GM10266 (cell line): ENCODE measurements around the gene CADM2.

Experiments
- DNase-seq: peaks from one replicate; pipeline ENCODE4 v3.0.0; 2012; ENCODE audit errors: extremely low spot score
- CTCF ChIP-seq: IDR thresholded peaks from 2 replicates; pipeline ENCODE4 v1.5.1; 2012; ENCODE audit warnings: mild to moderate bottlenecking, low read depth; ENCODE audit not compliant: control insufficient read depth, insufficient read depth; ENCODE audit errors: missing control alignments

The CADM2 gene

GRCh38 chr3:85846940-85847339 is 888.2 kb downstream of the CADM2 start:
- TF ChIP-seq CTCF = no peak
- DNase-seq = no peak

- no peak for DNase-seq
- no peak for TF ChIP-seq CTCF
These were observed 892.3 kb downstream of the CADM2 start for GRCh38 chr3:85851071-85851470.

- no peak for DNase-seq
- TF ChIP-seq CTCF = no peak
These were observed 895.0 kb downstream of the CADM2 start for GRCh38 chr3:85853805-85854204.

- TF ChIP-seq CTCF = no peak
These were observed 904.2 kb downstream of the CADM2 start for GRCh38 chr3:85862893-85863455.

GRCh38 chr3:85864896-85865295 is 906.1 kb downstream of the CADM2 start:
- DNase-seq = no peak
- TF ChIP-seq CTCF = no peak

More at GRCh38 chr3:85862893-85863455, 904.2 kb downstream of the CADM2 start:
- DNase-seq = no peak

GRCh38 chr3:85867072-85867471 is 908.3 kb downstream of the CADM2 start:
- no peak for TF ChIP-seq CTCF
- DNase-seq = no peak

GRCh38 chr3:85875589-85875988 is 916.8 kb downstream of the CADM2 start:
- TF ChIP-seq CTCF = no peak
- DNase-seq = no peak
